Stimulated activated CD8-positive, alpha-beta memory T cell treated with anti-CD3 and anti-CD28 coated beads, Interleukin-15, amount 100 ng/mL, for 4 hours (primary cell): ENCODE data around the gene BCKDHB.
"Not testable (repeated sequence)": the region's sequence is repeated elsewhere in the genome, so short reads cannot be mapped to it uniquely, and the experiment has no call there.

ENCODE experiments used
- DNase-seq, 2 donors: peaks; one replicate each; pipeline ENCODE4 v3.0.0-alpha.2; 2020; ENCODE audit warnings: low read depth in 2 of 2

BCKDHB gene

DNA sequence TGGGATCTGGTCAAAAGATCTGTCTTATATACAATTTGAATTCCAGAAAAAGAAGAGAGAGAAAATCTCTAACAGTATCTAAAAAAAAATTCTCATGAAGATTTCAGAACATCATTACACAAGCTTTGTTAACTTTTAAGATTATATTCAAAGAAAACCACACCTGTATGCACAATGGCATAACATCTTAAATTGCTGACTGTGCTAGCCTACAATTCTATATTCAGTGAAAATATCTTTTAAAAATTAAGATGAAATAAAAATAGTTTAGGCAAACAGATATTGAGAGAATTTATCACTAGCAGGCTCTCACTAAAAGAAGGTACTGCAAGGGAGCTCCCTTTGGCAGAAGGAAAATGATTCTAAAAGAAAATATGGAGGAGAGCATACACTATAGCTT lies 100.3 kb downstream of the BCKDHB start:
- no peak for DNase-seq

DNA sequence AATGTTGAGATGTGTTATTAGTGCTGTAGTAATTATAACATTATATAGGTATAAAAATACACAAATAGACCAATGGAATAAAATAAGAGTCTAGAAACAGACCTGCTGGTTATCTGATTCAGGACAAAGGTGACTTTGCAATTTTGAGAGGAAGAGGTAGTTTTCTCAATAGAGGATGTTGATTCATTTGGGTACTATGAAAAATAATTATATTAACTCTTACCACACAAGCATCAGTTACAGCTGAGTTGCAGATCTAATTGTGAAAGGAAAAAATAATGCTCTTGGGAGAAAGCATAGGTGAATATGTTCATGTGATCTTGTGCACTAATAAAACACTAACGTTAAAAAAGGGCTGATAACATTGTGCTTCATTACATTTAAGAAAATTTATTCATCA lies 103.0 kb downstream of the BCKDHB start:
- no peak for DNase-seq

DNA sequence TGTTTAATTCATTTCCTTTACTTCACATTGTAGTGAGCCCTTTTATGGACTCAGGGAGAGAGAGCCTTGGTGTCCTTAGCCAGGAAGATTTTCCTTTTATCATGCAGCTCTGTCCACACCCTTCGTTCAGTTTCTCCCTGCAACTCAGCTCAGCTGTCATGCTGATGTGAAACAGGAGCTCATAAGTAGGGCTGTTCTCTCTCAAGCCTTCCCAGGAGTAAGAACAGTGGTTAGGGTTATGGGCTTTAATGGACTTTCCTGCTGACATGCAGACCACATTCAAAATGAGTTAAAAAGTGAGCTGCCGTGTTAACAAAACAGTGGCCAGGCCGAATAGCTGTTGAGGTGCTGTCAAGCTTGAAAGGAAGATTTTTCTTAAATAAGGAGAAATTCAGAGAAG lies 104.1 kb downstream of the BCKDHB start:
- no peak for DNase-seq

DNA sequence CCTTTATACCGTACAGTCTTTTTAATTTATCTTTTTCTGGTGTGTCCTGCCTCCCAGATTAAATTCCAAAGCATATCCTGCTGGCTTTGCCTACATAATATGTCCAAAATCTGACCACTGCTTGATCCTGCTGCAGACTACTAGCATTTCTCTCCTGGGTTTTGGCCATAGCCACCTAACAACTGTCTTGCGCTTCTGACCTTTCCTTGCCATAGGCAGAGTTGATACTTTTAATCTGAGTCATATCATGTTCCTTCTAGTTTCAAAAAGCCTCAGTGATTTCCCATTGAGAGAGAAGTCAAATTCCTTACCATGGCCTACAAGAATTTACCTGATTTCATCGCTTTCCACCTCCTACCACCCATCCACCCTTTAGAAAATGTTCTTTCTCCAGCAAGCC lies 104.8 kb downstream of the BCKDHB start:
- DNase-seq: no peak

DNA sequence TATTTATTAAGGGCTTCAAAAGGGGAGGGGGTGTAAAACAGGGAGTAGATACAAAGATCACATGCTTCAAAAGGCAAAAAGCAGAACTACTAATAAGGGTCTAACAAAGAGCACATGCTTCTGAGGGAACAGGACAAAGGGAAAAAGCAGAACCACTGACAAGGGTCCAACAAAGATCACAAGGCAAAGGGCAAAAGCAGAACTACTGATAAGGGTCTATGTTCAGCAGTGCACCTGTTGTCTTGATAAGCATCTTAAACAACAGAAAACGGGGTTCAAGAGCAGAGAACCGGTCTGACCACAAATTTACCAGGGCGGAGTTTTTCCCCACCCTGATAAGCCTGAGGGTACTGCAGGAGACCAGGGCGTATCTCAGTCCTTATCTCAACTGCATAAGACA lies 105.4 kb downstream of the BCKDHB start:
- DNase-seq: not testable (repeated sequence)

DNA sequence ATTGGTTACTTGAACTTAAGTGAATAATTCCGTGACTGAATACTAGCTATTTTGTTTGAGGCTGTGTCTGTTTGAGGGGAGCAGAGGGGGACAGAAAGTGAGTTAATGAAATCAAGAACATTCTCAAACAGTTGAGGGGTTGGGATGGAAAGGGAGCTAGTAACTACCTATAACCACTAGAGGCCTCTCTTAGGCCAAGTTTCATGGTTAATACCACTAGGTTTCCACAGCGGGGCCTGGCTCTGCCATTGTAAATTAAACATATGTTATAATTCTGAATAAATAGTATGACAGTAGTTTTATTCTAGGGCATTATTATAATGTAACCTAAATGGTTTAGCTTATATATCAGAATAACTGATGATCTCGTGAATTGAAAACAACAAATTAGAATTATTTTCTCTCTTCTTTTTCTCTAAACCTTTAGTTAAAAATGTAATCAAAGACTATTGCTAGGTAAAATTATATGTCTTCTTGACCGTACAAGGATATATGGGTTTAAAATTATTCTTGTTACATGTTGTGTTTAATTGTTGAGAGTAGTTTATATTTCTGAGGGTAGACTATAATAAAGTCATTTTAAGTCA lies 108.1 kb downstream of the BCKDHB start:
- no peak for DNase-seq

DNA sequence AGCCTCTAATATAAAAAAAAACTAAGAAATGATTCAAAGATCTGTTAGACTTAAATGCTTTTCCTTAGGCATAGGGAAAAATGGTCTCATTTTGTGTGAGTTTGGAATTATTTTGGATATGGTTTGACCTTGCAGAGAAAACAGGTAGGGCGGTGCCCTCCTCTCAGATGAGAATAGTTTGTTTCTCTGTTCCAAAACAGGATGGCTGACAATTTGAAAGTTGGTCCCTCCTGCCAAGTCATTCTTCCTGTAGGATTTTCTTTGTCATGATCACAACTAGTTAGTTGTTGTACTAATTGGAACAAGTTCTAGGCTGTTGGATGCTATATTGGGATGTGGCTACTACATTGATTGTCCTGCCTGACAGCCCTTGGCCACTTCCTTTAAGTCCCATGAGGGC lies 108.6 kb downstream of the BCKDHB start:
- DNase-seq: no peak

DNA sequence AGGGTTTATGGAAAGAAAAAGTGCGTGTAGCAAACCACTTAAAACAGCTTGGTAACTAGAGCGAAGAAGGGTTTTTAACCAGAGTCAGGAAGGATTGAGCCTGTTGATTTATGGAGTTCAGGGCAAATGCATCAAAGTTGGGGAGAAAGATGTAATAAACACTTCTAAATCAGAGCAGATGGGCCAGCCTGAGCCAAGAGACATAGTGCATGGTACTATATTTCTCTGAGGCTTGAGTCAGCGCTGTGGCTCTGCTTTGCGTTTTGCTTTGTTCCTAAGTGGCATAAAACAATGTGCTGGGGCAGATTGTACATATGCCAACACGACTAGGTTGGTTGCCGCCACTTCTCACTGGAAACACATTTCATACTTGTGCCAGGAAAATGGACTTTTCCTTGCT lies 111.3 kb downstream of the BCKDHB start:
- DNase-seq: no peak

DNA sequence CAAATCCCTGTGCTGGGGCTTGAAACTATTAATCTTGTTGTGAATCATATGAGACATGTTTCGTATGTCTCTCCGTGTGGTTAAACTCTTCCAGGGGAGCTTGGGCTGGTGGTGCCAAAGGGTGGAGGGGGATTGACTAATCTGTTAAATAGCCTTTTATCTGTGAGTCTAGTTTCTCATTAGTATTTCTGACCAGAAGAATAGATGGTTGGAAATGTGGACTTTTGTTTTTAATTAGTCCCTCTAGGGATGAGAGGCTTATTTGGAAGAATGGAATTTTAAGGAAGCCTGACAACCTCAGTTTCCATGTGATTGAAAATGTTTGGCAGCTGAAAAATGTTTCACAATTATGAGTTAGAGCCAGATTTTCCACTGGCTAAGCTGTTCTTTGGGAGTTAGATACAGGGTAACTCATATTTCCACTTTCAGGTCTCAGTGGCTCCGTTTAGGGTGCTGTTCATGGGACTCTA lies 117.3 kb downstream of the BCKDHB start:
- no peak for DNase-seq

DNA sequence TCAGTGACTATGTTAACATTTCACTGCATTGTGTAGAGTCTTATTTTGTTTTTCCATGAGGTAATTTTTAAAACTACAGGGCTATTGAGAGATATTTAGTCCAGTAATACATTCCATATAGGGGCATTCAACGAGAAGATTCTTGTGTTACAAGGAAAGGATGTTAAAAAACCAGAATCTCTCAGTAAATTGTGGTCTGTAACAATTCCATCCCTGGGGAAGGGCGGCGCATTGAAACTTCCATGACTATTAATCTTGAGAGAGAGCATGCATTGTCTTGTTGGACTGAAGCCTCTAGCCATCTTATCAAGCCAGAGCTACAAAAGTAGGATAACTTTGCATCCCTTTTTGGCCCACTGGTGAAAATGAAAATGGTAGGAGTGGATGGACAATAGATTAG lies 119.7 kb downstream of the BCKDHB start:
- DNase-seq: no peak

DNA sequence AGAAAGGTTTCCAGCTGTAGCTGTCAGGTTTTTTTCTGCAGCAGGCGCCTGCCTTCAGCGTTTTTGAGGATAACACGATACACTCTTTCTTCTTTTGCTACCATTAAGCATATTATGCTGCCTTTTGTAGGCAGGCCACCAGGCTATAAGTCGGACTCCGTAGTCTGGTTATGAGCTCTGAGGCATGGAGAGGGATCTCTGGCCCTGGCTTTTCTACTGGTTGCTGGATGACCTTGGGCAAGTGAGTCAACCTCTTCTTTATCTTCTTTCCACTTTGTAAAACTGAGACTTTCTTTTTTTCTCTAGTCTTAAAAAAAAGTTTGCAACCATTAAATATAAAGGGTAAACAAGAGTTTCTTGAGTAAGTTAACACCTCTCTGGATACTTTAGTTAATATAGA lies 120.2 kb downstream of the BCKDHB start:
- no peak for DNase-seq

DNA sequence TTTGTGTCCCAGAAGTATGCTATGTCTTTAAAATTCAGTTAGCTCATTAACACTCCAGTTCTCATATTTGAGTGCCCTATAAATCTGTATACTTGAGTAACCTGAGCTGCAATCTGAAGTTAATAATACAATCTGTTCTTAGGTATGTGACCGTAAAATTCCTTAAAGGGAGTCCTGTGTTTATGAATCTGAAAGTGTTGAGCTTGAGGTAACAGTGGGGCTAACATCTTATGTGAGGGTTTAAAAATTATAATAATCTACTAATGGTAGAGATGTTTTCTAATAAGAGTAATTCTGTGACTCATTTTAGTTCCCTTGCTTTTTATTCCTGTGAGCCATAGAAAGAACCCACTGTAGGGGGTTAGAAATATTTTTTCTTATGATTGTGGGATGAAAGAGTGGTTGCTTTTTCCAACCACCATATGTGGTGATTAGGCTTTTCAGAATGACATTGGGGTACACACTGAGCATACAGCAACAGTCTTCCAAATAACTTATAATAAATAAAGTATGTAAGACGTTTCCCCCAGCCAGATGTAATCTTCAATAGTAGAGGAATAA lies 121.2 kb downstream of the BCKDHB start:
- no peak for DNase-seq

DNA sequence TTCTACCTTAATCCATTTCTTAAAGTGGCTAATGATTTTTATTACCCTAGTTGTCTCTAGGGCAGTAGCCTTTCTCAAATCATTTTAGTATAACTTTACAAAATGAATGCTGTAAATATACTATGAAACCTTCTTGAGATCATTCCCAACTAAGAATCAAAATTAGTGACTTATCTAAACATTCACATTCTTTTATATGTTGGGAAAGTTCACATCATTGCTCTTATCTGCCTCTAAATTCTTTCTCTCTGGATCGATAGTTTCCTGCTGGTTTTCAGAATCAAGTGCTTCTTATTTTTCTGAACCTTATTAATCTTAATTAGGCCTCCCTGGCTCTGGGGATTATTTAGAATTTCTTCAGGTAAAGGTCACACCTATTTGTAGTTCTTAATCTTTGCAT lies 126.8 kb downstream of the BCKDHB start:
- no peak for DNase-seq

DNA sequence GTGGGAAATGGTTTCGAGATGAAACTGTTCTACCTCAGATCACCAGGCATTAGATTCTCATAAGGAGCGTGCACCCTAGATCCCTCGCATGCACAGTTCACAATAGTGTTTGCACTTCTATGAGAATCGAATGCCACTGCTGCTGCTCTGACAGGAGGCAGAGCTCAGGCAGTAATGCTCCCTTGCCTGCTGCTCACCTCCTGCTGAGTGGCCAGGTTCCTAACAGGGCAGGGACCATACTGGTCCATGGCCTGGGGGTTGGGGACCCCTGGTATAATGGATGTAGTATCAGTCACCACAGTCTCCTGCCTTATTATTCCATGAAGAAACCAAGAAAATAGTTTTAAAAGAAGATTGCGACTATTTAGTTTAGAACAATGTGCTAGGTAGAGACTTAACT lies 127.5 kb downstream of the BCKDHB start:
- no peak for DNase-seq

DNA sequence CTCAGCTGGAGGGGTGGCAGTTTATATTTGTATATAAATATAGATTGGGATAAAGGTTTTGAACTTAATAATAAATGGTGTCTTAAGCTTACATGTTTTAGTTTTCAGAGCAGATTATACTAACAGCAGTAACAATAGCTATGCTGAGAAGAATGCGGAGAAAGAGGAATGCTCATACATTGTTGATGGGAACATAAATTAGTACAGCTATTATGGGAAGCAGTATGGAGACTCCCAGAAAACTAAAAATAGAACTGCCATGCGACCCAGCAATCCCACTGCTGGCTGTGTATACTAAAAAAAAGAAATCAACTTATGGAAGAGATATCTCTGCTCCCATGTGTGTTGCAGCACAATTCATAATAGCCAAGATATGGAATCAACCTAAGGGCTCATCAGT lies 127.9 kb downstream of the BCKDHB start:
- no peak for DNase-seq

DNA sequence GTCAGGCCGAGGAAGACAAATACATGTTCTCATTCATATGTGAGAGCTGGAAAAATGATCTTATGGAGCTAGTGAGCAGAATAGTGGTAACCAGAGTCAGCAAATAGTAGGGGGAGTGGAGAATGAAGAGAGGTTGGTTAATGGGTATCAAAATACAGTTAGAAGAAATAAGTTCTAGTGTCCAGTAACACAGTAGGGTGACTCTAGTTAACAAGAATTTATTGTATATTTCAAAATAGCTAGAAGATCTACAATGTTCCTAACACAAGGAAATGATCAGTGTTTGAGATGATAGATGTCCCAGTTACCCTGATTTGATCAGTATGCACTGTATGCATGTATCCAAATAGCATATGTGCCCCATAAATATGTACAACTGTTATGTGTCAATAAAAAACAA lies 128.4 kb downstream of the BCKDHB start:
- DNase-seq: no peak

DNA sequence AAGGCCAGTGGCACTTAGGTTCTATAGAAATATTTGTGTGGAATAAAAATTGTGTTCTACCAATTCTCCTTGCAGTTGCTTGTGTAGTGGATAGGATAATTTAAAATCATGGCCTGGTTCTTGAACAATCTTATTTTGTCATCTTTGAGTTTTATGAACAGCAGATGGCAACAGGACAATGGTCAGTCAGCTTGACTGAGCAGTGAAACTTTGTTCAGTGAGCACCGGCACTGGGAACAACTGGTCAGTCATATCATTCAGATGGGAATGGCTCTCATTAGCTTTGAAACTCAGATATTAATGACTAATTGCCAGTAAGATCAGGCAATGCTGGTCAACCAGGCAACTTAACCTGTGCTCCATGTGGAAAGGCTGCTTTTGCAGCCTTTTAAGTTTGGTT lies 129.2 kb downstream of the BCKDHB start:
- no peak for DNase-seq

DNA sequence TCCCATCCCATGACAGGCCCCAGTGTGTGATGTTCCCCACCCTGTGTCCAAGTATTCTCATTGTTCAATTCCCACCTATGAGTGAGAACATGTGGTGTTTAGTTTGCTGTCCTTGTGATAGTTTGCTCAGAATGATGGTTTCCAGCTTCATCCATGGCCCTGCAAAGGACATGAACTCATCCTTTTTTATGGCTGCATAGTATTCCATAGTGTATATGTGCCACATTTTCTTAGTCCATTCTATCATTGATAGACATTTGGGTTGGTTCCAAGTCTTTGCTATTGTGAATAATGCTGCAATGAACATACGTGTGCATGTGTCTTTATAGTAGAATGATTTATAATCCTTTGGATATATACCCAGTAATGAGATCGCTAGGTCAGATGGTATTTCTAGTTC lies 132.3 kb downstream of the BCKDHB start:
- DNase-seq: not testable (repeated sequence)

DNA sequence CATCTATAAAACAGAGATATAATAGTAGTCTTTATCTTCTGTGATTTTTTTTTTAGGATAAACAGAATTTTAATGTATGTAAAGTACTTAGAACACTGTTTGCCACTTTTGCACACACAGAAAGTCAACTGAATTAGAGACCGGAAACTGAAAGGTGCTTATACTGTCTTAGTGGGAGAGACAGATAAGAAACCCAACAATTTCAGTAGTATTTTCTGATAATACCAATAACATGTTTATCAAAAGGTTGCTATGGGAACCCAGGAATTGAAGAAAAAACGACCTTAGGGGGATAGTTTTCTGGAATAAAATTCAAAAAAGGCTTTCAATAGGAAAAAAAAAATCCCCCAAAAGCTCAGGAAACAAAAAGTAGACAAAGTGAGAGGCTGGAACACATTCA lies 138.6 kb downstream of the BCKDHB start:
- no peak for DNase-seq

DNA sequence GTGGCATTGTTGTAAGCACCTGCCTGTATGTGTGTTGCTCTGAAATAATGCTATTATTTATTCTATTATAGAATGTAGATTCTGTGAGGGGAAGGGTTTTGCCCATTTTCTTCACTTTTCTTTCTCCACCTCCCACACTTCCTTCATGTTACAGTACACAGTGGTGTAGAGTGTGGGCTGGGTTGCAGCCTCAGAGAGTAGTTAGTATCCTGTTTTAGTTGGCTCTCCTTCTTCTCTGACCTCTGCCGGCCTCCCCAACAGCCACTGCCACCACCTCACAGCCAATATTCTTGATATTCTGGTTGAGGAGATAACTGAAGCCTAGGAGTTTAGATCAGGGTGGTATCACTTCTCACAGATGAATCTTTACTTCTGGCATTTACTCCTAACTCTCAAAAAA lies 143.4 kb downstream of the BCKDHB start:
- DNase-seq: no peak

DNA sequence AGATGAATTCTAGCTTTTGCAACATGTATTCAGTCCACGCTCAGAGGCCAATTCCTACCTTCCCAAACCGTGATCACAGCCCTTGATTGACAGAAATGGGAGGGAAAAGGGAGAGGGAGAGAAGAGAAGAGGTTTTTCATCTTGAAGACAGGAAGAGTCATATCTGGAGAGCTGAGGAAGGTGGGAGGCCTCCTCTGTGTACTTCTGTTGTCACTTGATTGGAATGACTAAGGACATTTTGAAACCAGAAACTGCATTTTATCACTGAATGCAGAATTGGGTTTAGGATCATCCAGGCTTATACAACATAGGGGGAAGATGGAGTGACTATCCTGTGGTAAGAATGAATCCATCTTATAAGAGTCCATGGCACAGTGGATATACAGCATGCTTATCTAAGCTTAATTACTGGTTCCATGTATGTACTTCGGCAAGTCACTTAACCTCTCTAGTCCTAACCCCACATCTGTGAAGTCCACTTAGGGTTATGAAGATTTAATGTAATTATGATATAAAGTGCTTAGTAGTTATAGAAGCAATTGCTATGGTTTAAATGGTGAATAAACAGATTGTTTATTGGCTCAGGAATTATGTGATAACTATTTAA lies 144.0 kb downstream of the BCKDHB start:
- no peak for DNase-seq

DNA sequence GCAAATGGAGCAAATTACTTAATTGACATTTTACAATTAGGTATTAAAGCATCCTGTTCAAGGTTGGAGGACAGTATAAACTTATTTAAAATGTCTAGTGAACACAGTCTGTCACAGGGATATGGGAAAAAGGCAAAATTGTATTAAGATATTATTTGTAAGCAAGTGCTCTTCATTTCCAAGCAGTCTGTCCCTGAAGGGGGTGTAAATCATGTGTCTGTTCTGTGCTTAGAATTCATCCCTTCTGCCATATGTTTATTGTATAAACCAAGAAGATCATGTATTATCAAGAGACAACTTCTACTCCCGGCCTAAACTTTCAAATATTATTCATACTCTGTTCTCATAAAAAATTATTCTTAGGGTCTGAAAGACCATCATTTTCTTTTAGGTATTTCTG lies 144.8 kb downstream of the BCKDHB start:
- no peak for DNase-seq

DNA sequence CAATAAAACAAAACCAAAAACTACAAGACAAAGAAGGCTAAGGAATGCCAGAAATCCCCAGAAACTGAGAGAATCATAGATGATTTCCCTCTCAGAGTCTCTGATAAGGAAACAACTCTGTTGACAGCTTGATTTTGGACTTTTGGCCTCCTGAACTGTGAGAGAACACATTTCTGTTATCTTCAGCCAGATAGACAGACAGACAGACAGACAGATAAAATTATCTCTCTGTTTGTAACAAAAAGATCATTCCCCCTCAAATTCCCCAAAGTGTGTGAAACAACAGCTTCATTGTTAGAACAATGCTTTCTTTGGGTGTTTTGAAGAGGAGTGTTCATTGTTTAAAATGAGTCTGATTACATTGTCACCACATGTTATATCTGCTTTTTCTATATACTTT lies 148.2 kb downstream of the BCKDHB start:
- no peak for DNase-seq

DNA sequence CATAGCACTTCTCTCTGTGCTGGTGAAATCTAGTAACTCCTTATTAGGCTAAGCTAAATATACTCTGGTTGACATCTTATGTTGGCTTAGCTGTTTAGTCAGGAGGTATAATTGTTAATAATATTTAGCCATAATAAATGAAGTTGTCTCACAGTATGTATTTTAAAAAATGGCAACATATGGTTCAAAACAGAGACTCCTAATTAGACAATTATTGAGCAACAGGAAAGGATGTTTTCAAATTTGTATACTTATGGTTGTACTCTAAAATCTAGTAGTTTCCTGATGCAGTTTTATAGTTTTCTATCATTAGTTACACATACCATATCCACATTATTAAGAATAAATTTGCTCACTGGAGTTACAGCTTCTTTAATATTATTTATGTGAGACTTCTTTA lies 150.2 kb downstream of the BCKDHB start:
- no peak for DNase-seq
